ENCODE data around the gene KCNQ1OT1. TPM values are rescaled to one million over a fixed set of nuclear protein-coding genes. Genes with fewer than 3 reads are reported as not detected.

KCNQ1OT1 gene
- total RNA-seq, 2 donors from 2014 or later = 5.2 to 6.9 TPM

DNA sequence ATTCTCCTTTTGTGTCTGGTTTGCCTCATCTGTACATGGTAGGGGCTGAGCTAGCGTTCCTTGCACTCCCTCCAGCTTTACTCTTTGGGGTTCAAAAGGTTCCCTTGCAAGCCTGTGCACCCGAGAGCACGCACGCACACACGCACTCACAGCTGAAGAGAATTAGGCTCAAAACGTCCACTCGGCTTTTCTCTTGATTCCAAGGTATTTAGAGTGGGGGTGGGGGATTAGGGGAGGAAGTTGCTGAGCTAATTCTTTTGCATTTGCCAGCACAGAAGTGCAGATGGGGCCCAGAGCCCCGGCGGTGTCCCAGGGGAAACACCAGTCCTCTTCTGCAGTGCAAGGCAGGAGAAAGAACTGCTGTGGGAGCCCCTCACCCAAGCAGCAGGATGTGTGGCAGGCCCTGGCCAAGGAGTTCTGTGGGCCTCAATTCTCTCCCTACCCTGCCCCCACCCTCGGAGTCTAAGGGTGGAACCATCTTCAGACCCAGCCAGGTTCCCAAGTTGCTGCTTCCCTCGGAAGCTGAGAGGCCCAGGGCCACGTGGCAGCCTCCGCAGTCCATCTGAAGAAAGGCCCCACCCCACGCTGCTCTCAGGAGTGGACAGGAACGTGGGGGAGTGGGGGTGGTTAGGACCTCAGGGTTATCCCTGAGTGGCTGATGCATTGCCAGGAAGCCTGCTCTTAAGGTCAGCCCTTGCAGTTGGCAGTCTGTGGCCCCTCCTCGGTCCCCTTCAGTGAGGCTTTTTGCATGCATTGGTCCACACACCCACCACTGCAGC lies 3.8 kb upstream of the KCNQ1OT1 start:
- 72 to 73% methylated on average over 10 to 16 of the region's 16 CpGs for WGBS, 2 experiments (ENCODE audit: insufficient coverage in 1 of 2, insufficient read length in 1 of 2)
- H3K36me3 ChIP-seq (ENCODE audit: control insufficient read depth, insufficient read depth, low read length) = no peaks in the 10 kb centered on the region
- peaks cover 5% of the 10 kb centered on the region for H3K9me3 ChIP-seq (ENCODE audit: control insufficient read depth, low read length)
- H3K9me3 Mint-ChIP-seq = peaks cover 17% of the 10 kb centered on the region
- H3K36me3 Mint-ChIP-seq (ENCODE audit: low read depth) = no peaks in the 10 kb centered on the region
- no peak overlapping the region for H3K27ac ChIP-seq (ENCODE audit: low read depth, low read length)
- H3K4me3 ChIP-seq (ENCODE audit: low read length) = no peak overlapping the region
- peaks cover 12% of the 10 kb centered on the region for H3K4me1 ChIP-seq (ENCODE audit: control insufficient read depth, insufficient read depth, low read length)
- H3K27me3 Mint-ChIP-seq (ENCODE audit: insufficient read depth) = peaks cover 59% of the 10 kb centered on the region
- TF ChIP-seq, protein P1, sequence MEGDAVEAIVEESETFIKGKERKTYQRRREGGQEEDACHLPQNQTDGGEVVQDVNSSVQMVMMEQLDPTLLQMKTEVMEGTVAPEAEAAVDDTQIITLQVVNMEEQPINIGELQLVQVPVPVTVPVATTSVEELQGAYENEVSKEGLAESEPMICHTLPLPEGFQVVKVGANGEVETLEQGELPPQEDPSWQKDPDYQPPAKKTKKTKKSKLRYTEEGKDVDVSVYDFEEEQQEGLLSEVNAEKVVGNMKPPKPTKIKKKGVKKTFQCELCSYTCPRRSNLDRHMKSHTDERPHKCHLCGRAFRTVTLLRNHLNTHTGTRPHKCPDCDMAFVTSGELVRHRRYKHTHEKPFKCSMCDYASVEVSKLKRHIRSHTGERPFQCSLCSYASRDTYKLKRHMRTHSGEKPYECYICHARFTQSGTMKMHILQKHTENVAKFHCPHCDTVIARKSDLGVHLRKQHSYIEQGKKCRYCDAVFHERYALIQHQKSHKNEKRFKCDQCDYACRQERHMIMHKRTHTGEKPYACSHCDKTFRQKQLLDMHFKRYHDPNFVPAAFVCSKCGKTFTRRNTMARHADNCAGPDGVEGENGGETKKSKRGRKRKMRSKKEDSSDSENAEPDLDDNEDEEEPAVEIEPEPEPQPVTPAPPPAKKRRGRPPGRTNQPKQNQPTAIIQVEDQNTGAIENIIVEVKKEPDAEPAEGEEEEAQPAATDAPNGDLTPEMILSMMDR (conservative IDR thresholded peaks at IDR 0.05) = no peak
- DNase-seq = no peak
- no peak overlapping the region for H3K9ac ChIP-seq (ENCODE audit: extremely low read depth, low read length, poor library complexity, severe bottlenecking)
- H3K4me1 Mint-ChIP-seq = peaks cover 32% of the 10 kb centered on the region
- H3K27ac Mint-ChIP-seq = no peak overlapping the region
- no peaks in the 10 kb centered on the region for H3K27me3 ChIP-seq (ENCODE audit: control insufficient read depth, insufficient read depth, low read length, poor library complexity, severe bottlenecking)
- H3K4me3 Mint-ChIP-seq = no peak overlapping the region

DNA sequence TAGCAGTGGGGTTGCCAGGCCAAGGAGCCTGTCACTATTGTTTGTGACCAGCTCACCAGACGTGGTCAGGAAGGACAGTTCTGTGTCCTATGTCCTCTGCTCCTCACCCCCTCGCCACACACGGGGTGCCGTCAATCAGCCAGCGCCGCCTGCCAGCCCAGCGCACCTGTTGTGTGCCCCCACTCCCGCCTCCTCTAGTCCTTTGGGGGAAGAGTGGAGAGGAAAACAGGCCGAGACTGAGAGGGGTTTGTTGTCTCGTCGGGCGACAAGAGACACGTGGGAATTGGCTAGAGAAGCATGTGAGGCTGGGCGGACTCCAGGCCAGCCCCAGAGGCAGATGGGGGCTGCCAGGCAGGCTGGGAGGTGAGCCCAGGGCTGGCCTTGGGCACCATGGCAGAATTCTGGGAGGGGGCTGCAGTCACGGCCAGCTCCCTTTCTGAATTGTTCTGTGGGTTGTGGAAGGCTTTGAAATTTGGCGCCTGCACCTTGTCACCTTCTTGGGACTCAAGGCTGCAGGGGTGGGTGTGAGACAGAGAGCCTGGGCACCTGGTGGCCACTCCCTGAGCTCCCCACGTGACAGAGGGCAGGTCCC lies 3.1 kb upstream of the KCNQ1OT1 start:
- Histone ChIP-seq H3K27me3 (ENCODE audit: control insufficient read depth, insufficient read depth, low read length, poor library complexity, severe bottlenecking) (no peaks in the 10 kb centered on the region), H3K9ac (ENCODE audit: extremely low read depth, low read length, poor library complexity, severe bottlenecking) (no peak overlapping the region), H3K4me1 (ENCODE audit: control insufficient read depth, insufficient read depth, low read length) (peaks cover 12% of the 10 kb centered on the region), H3K9me3 (ENCODE audit: control insufficient read depth, low read length) (peaks cover 5% of the 10 kb centered on the region), H3K36me3 (ENCODE audit: control insufficient read depth, insufficient read depth, low read length) (no peaks in the 10 kb centered on the region), H3K27ac (ENCODE audit: low read depth, low read length) (no peak overlapping the region), H3K4me3 (ENCODE audit: low read length) (no peak overlapping the region)
- TF ChIP-seq, protein P1 (conservative IDR thresholded peaks at IDR 0.05) = no peak
- DNase-seq = peak; percentile 53
- WGBS, 2 experiments (ENCODE audit: insufficient coverage in 1 of 2, insufficient read length in 1 of 2) = 82 to 88% methylated on average over 8 to 17 of the region's 17 CpGs
- H3K27me3 Mint-ChIP-seq (ENCODE audit: insufficient read depth) = peaks cover 57% of the 10 kb centered on the region
- no peak overlapping the region for H3K27ac Mint-ChIP-seq
- H3K36me3 Mint-ChIP-seq (ENCODE audit: low read depth) = no peaks in the 10 kb centered on the region
- H3K4me3 Mint-ChIP-seq = no peak overlapping the region
- peaks cover 20% of the 10 kb centered on the region for H3K9me3 Mint-ChIP-seq
- H3K4me1 Mint-ChIP-seq = peaks cover 38% of the 10 kb centered on the region

DNA sequence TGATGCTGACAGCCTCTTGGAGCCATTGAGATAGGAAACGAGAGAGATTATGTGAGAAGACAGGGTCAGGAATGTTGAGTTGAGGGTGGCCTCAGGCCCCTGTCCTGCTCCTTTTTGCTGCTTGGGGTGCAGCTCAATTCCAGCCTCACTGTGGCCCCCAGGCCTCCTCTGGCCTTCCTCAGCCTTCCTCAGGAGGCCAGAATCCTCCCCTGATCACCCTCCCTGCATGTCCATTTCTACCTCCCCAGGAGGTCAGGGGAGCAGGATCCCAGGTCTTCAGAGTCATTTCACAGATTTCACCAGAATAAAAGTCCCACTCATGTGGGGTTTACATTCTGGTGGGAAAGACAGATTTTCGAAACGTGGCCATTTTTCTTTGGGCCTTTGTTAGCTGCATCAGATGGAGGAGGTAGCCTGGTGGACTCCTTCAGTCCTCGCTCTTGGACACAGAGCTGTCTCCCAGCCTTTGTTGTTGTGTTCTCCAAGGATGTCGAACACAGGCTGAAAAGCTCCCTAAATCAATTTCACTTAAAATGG lies 2.2 kb upstream of the KCNQ1OT1 start:
- peaks cover 20% of the 10 kb centered on the region for H3K9me3 Mint-ChIP-seq
- Histone ChIP-seq H3K4me1 (ENCODE audit: control insufficient read depth, insufficient read depth, low read length) (peaks cover 12% of the 10 kb centered on the region), H3K27me3 (ENCODE audit: control insufficient read depth, insufficient read depth, low read length, poor library complexity, severe bottlenecking) (no peaks in the 10 kb centered on the region), H3K27ac (ENCODE audit: low read depth, low read length) (no peak overlapping the region), H3K9ac (ENCODE audit: extremely low read depth, low read length, poor library complexity, severe bottlenecking) (no peak overlapping the region), H3K9me3 (ENCODE audit: control insufficient read depth, low read length) (peaks cover 5% of the 10 kb centered on the region), H3K4me3 (ENCODE audit: low read length) (no peak overlapping the region), H3K36me3 (ENCODE audit: control insufficient read depth, insufficient read depth, low read length) (no peaks in the 10 kb centered on the region)
- no peaks in the 10 kb centered on the region for H3K36me3 Mint-ChIP-seq (ENCODE audit: low read depth)
- DNase-seq = peak; percentile 49
- peaks cover 49% of the 10 kb centered on the region for H3K27me3 Mint-ChIP-seq (ENCODE audit: insufficient read depth)
- H3K4me3 Mint-ChIP-seq = no peak overlapping the region
- 87 to 95% methylated on average over 3 to 5 of the region's 5 CpGs for WGBS, 2 experiments (ENCODE audit: insufficient coverage in 1 of 2, insufficient read length in 1 of 2)
- no peak overlapping the region for H3K27ac Mint-ChIP-seq
- TF ChIP-seq, protein P1 (conservative IDR thresholded peaks at IDR 0.05) = no peak
- peaks cover 43% of the 10 kb centered on the region for H3K4me1 Mint-ChIP-seq

Data from endodermal cell (in vitro differentiated cells).